ENCODE results near the gene ACO1. TPM values are rescaled to one million over a fixed set of nuclear protein-coding genes. Genes with fewer than 3 reads are reported as not detected.
"Not testable (repeated sequence)": the region's sequence is repeated elsewhere in the genome, so short reads cannot be mapped to it uniquely, and the experiment has no call there.

ACO1 gene
- 50.6 and 54.1 TPM in 2 replicates for total RNA-seq

GRCh38 chr9:32384364-32385151 is at the start of gene ACO1:
TSS of gene ACO1 (plus strand) at chr9:32384643. CDS start at chr9:32405507, 20,864 bp downstream.
- no peak for DNase-seq (ENCODE audit: extremely low read depth, low read depth, low spot score)

GRCh38 chr9:32334916-32335895 is 49.2 kb upstream of the ACO1 start:
- no peak for DNase-seq (ENCODE audit: extremely low read depth, low read depth, low spot score)

GRCh38 chr9:32339424-32339823 is 45.0 kb upstream of the ACO1 start:
- DNase-seq (ENCODE audit: extremely low read depth, low read depth, low spot score), result no peak

GRCh38 chr9:32340361-32340760 is 44.1 kb upstream of the ACO1 start:
- DNase-seq (ENCODE audit: extremely low read depth, low read depth, low spot score), result no peak

GRCh38 chr9:32344551-32345182 is 39.8 kb upstream of the ACO1 start:
- DNase-seq (ENCODE audit: extremely low read depth, low read depth, low spot score), result no peak

GRCh38 chr9:32345243-32345642 is 39.2 kb upstream of the ACO1 start:
- no peak for DNase-seq (ENCODE audit: extremely low read depth, low read depth, low spot score)

- no peak for DNase-seq (ENCODE audit: extremely low read depth, low read depth, low spot score)
Observed at GRCh38 chr9:32347571-32347970, 36.9 kb upstream of the ACO1 start.

GRCh38 chr9:32348106-32348695 is 36.2 kb upstream of the ACO1 start:
- DNase-seq (ENCODE audit: extremely low read depth, low read depth, low spot score), result no peak

GRCh38 chr9:32349013-32349412 is 35.4 kb upstream of the ACO1 start:
- no peak for DNase-seq (ENCODE audit: extremely low read depth, low read depth, low spot score)

GRCh38 chr9:32350682-32351081 is 33.8 kb upstream of the ACO1 start:
- DNase-seq (ENCODE audit: extremely low read depth, low read depth, low spot score), result peak; percentile 18

GRCh38 chr9:32351845-32352244 is 32.6 kb upstream of the ACO1 start:
- no peak for DNase-seq (ENCODE audit: extremely low read depth, low read depth, low spot score)

GRCh38 chr9:32353476-32353875 is 31.0 kb upstream of the ACO1 start:
- not testable (repeated sequence) for DNase-seq (ENCODE audit: extremely low read depth, low read depth, low spot score)

- DNase-seq (ENCODE audit: extremely low read depth, low read depth, low spot score), result no peak
Observed at GRCh38 chr9:32359452-32359851, 25.0 kb upstream of the ACO1 start.

- no peak for DNase-seq (ENCODE audit: extremely low read depth, low read depth, low spot score)
Observed at GRCh38 chr9:32360983-32361673, 23.3 kb upstream of the ACO1 start.

- no peak for DNase-seq (ENCODE audit: extremely low read depth, low read depth, low spot score)
Observed at GRCh38 chr9:32371279-32371678, 13.2 kb upstream of the ACO1 start.

- no peak for DNase-seq (ENCODE audit: extremely low read depth, low read depth, low spot score)
Observed at GRCh38 chr9:32371679-32372078, 12.8 kb upstream of the ACO1 start.

- no peak for DNase-seq (ENCODE audit: extremely low read depth, low read depth, low spot score)
Observed at GRCh38 chr9:32376285-32376684, 8.2 kb upstream of the ACO1 start.

- DNase-seq (ENCODE audit: extremely low read depth, low read depth, low spot score), result no peak
Observed at GRCh38 chr9:32378496-32378895, 5.9 kb upstream of the ACO1 start.

GRCh38 chr9:32378993-32379729 is 5.3 kb upstream of the ACO1 start:
- DNase-seq (ENCODE audit: extremely low read depth, low read depth, low spot score), result peak; percentile 64
